GM23248 (cell line): ENCODE measurements around the gene TLX1. TPM values are rescaled to one million over a fixed set of nuclear protein-coding genes. Genes with fewer than 3 reads are reported as not detected.
A peak's percentile ranks its signal among the peaks of the same experiment; 100 is the strongest.

Source experiments
- DNase-seq: peaks from one replicate; pipeline ENCODE4 v3.0.0-alpha.2; 2015
- H2AFZ ChIP-seq: fragments of 200-600 bp; sonication (generic); 2 replicates; pipeline ENCODE4 v1.6.1; 2016; ENCODE audit warnings: antibody characterized with exemption
- H3F3A ChIP-seq: fragments of 200-600 bp; sonication (generic); 2 replicates; pipeline ENCODE4 v1.6.1; 2016; ENCODE audit warnings: mild to moderate bottlenecking, antibody characterized with exemption, mixed run types; ENCODE audit not compliant: insufficient read depth
- H3K27ac ChIP-seq: fragments of 200-600 bp; sonication (generic); 2 replicates; pipeline ENCODE4 v1.5.1; 2016; ENCODE audit warnings: mild to moderate bottlenecking
- H3K27me3 ChIP-seq: fragments of 200-600 bp; sonication (generic); replicated peaks from 2 replicates; pipeline ENCODE4 v1.6.1; 2016; ENCODE audit warnings: mild to moderate bottlenecking; ENCODE audit not compliant: insufficient read depth
- H3K36me3 ChIP-seq: fragments of 200-600 bp; sonication (generic); 2 replicates; pipeline ENCODE4 v1.6.1; 2016; ENCODE audit warnings: low read depth, mild to moderate bottlenecking
- H3K4me1 ChIP-seq: fragments of 200-600 bp; sonication (generic); 2 replicates; pipeline ENCODE4 v1.6.1; 2016; ENCODE audit warnings: mild to moderate bottlenecking; ENCODE audit not compliant: insufficient read depth
- H3K4me2 ChIP-seq: fragments of 200-600 bp; sonication (generic); one replicate; pipeline ENCODE4 v1.6.1; 2016; ENCODE audit warnings: mild to moderate bottlenecking; ENCODE audit not compliant: unreplicated experiment
- H3K4me3 ChIP-seq: fragments of 200-600 bp; sonication (generic); 2 replicates; pipeline ENCODE4 v1.5.1; 2016; ENCODE audit warnings: mild to moderate bottlenecking
- H3K79me2 ChIP-seq: fragments of 200-600 bp; sonication (generic); 2 replicates; pipeline ENCODE4 v1.6.1; 2016; ENCODE audit warnings: mild to moderate bottlenecking; ENCODE audit not compliant: insufficient read depth
- H3K9ac ChIP-seq: fragments of 200-600 bp; sonication (generic); 2 replicates; pipeline ENCODE4 v1.6.1; 2016; ENCODE audit warnings: mild to moderate bottlenecking
- H3K9me2 ChIP-seq: fragments of 200-600 bp; sonication (generic); 2 replicates; pipeline ENCODE4 v1.6.1; 2016; ENCODE audit warnings: mixed run types, mild to moderate bottlenecking, moderate library complexity; ENCODE audit not compliant: insufficient read depth
- H3K9me3 ChIP-seq: fragments of 200-600 bp; sonication (generic); one replicate; pipeline ENCODE4 v1.6.1; 2017; ENCODE audit warnings: low read depth
- H4K20me1 ChIP-seq: fragments of 200-600 bp; sonication (generic); 2 replicates; pipeline ENCODE4 v1.6.0; 2016; ENCODE audit not compliant: insufficient read depth
- EZH2 ChIP-seq: fragments of 200-600 bp; sonication (generic); IDR thresholded peaks from 2 replicates; pipeline ENCODE4 v1.6.1; 2018; ENCODE audit warnings: antibody characterized with exemption, mild to moderate bottlenecking; ENCODE audit not compliant: insufficient read depth, poor library complexity, severe bottlenecking
- EZH2phosphoT487 ChIP-seq: fragments of 200-600 bp; sonication (generic); IDR thresholded peaks from 2 replicates; pipeline ENCODE4 v1.6.1; 2018; ENCODE audit warnings: antibody characterized with exemption, moderate library complexity, mild to moderate bottlenecking, low read depth; ENCODE audit not compliant: insufficient read depth
- WGBS, 2 experiments: methylation state at CpG; one replicate each; pipeline ENCODE4 v1.1.6; 2015 to 2017; ENCODE audit warnings: low lambda C conversion rate in 2 of 2, low coverage in 1 of 2; ENCODE audit errors: missing lambda C conversion rate in 2 of 2; 5-methylcytosine and 5-hydroxymethylcytosine counted together
- in situ Hi-C: fragments of 300-500 bp; cut with MboI; formaldehyde crosslinking; loops from 2 replicates; pipeline ENCODE4 v1.15.0; 2020
- polyA plus RNA-seq: library from polyadenylated mRNA; unstranded; fragments of >200 nt; fragmentation: Nextera tagmentation; extraction: Ambion mirVana; gene quantifications from 2 replicates; pipeline ENCODE4 v1.2.1, GENCODE V29; 2016
- total RNA-seq: library from RNA; depleted of rRNA; stranded (reverse); fragments of >200 nt; shearing (Covaris generic); gene quantifications from 2 replicates; pipeline ENCODE4 v1.2.3, GENCODE V29; 2014

The TLX1 gene
- total and polyA plus RNA-seq, 2 experiments from 2014 or later: not detected

DNA sequence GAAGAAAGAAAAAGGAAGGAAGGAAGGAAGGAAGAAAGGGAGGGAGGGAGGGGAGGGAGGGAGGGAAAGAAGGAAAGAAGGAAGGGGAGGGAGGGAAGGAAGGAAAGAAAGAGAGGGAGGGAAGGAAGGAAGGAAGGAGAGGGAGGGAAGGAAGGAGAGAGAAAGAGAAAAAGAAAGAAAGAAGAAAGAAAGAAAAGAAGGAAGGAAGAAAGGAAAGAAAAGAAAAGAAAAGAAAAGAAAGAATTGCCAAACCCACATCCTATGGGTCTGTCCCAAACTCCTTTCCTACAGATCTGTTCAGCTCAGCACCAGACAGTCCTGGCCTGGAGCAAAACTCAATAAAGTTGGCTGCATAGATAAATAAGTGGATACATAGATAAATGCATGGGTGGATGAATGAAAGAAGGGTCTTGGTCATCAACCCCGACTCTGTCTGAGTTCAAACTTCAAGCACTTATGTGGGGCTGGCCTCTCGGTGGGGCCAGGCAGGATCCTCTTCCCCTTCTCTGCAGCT is 17.2 kb upstream of the TLX1 start:
- Histone ChIP-seq H3K4me3 (no peak overlapping the region), H3K4me2 (no peak overlapping the region), H2AFZ (no peak overlapping the region), H3K9ac (no peak overlapping the region), H3K27me3 (peaks cover 67% of the 10 kb centered on the region), H3K79me2 (no peaks in the 10 kb centered on the region), H3K4me1 (no peaks in the 10 kb centered on the region), H3K9me2 (no peaks in the 10 kb centered on the region), H3K27ac (no peak overlapping the region), H4K20me1 (no peaks in the 10 kb centered on the region), H3F3A (no peaks in the 10 kb centered on the region), H3K36me3 (no peaks in the 10 kb centered on the region), H3K9me3 (no peaks in the 10 kb centered on the region)
- in situ Hi-C loops: no loop called here
- no peak for DNase-seq
- 33 to 38% methylated on average over 2 of the region's 2 CpGs for WGBS, 2 experiments
- TF ChIP-seq EZH2 (no peak), EZH2phosphoT487 (no peak)

DNA sequence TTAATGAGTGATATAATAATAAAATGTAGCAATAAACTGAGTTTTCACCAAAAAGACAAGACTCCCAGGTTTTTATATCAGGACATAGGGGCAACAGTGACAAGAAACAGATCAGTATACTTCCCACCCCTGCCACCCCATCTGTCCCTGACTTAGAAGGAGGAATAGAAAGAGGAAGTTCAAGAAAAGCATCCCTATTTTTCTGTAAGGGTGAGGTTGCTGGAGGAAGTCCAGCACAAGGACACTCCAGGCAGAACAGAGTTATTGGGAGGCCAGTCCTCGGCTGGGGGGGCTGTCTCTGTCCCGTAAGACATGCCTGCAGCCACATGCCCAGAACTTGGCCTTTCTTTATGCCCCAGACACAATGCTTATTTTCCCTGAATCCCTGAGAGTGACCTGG is 16.5 kb upstream of the TLX1 start:
- DNase-seq: no peak
- in situ Hi-C loops: no loop called here
- WGBS, 2 experiments: 41 to 49% methylated on average over 2 of the region's 2 CpGs

DNA sequence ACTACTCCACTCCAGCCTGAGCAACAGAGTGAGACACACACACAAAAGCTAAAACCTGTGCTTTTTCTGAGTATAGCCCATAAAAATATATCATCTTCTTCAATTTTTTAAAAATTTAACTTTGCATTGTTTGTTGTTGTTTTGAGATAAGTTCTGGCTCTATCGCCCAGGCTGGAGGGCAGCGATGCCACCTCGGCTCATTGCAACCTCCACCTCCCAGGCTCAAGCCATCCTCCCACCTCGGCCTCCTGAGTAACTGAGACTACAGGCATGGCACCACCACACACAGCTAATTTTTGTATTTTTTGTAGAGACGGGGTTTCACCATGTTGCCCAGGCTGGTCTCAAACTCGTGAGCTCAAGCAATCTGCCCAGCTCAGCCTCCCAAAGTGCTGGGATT is 14.3 kb upstream of the TLX1 start:
- Histone ChIP-seq H3K4me1 (no peaks in the 10 kb centered on the region), H3K4me3 (no peak overlapping the region), H3K9me3 (no peaks in the 10 kb centered on the region), H3K79me2 (no peaks in the 10 kb centered on the region), H2AFZ (no peak overlapping the region), H3K9ac (no peak overlapping the region), H3K27ac (no peak overlapping the region), H3K4me2 (no peak overlapping the region), H3K9me2 (no peaks in the 10 kb centered on the region), H3K36me3 (no peaks in the 10 kb centered on the region), H4K20me1 (no peaks in the 10 kb centered on the region), H3F3A (no peaks in the 10 kb centered on the region), H3K27me3 (peaks cover 69% of the 10 kb centered on the region)
- in situ Hi-C loops: no loop called here
- no peak for DNase-seq
- WGBS, 2 experiments: 59 to 63% methylated on average over 6 of the region's 6 CpGs
- TF ChIP-seq EZH2: no peak
- no peak for TF ChIP-seq EZH2phosphoT487

More for the DNA sequence above, 16.5 kb upstream of the TLX1 start:
- Histone ChIP-seq H3K36me3 (no peaks in the 10 kb centered on the region), H3K4me3 (no peak overlapping the region), H3K79me2 (no peaks in the 10 kb centered on the region), H3K27me3 (peaks cover 61% of the 10 kb centered on the region), H3F3A (no peaks in the 10 kb centered on the region), H3K27ac (no peak overlapping the region), H3K9ac (no peak overlapping the region), H3K9me2 (no peaks in the 10 kb centered on the region), H3K9me3 (no peaks in the 10 kb centered on the region), H4K20me1 (no peaks in the 10 kb centered on the region), H3K4me2 (no peak overlapping the region), H3K4me1 (no peaks in the 10 kb centered on the region), H2AFZ (no peak overlapping the region)
- TF ChIP-seq EZH2phosphoT487 (no peak), EZH2 (no peak)

DNA sequence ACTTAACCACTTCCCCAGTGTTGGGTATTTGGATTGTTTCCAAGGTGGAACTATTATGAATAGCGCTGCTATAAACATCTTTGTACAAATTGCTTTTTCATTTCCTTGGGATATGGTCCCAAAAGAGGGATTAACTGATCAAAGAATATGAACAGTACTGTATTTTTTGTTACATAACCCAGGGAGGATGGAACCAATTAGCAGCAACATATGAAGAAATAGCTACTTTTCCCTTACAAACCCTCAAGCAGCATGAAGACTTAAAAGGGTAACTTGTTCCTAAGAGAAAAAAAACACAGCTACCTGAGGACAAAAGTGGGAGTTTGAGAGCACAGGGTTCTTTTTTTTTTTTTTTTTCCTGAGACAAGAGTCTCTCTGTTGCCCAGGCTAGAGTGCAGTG is 13.1 kb upstream of the TLX1 start:
- Histone ChIP-seq H3K4me1 (no peaks in the 10 kb centered on the region), H3K27me3 (peaks cover 69% of the 10 kb centered on the region)
- in situ Hi-C loops: no loop called here

DNA sequence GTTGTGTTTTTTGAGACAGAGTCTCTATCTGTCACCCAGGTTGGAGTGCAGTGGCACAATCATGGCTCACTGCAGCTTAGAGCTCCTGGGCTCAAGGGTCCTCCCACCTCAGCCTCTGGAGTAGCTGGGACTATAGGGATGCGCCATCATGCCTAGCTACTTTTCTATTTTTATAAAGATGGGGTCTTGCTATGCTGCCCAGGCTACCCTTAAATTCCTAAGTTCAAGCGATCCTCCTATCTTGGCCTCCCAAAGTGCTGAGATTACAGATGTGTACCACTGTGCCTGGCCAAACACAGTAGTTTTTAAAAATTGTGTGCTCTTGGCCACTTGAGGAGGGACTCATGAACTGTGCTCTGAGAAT is 10.6 kb upstream of the TLX1 start:
- Histone ChIP-seq H3K9me3 (no peaks in the 10 kb centered on the region), H3K4me1 (no peaks in the 10 kb centered on the region), H3K4me3 (peak overlapping the region; percentile 67), H3K79me2 (no peaks in the 10 kb centered on the region), H3K9me2 (no peaks in the 10 kb centered on the region), H3K27ac (no peak overlapping the region), H3K4me2 (peak overlapping the region; percentile 69), H3K27me3 (peaks cover 76% of the 10 kb centered on the region), H3K36me3 (no peaks in the 10 kb centered on the region), H3F3A (no peaks in the 10 kb centered on the region), H2AFZ (no peak overlapping the region; the same call in 1 of the 2 replicates), H3K9ac (no peak overlapping the region), H4K20me1 (no peaks in the 10 kb centered on the region)
- DNase-seq: no peak
- in situ Hi-C loops: no loop called here
- WGBS, 2 experiments: 81 to 85% methylated on average over 2 of the region's 2 CpGs
- TF ChIP-seq EZH2 (no peak), EZH2phosphoT487 (no peak)

More for the DNA sequence above, 13.1 kb upstream of the TLX1 start:
- H2AFZ ChIP-seq: no peak overlapping the region
- WGBS, 2 experiments: 0 to 6% methylated on average over 1 of the region's 1 CpG
- H3K27ac ChIP-seq: no peak overlapping the region
- H3K4me2 ChIP-seq: no peak overlapping the region
- H3K36me3 ChIP-seq: no peaks in the 10 kb centered on the region
- H3K9me2 ChIP-seq: no peaks in the 10 kb centered on the region
- no peak overlapping the region for H3K9ac ChIP-seq
- no peak for DNase-seq
- H4K20me1 ChIP-seq: no peaks in the 10 kb centered on the region
- no peak overlapping the region for H3K4me3 ChIP-seq
- H3K9me3 ChIP-seq: no peaks in the 10 kb centered on the region
- H3K79me2 ChIP-seq: no peaks in the 10 kb centered on the region
- no peak for TF ChIP-seq EZH2phosphoT487
- no peak for TF ChIP-seq EZH2
- no peaks in the 10 kb centered on the region for H3F3A ChIP-seq
